GM10266 (cell line): ENCODE results near the gene ROBO2.

ENCODE experiments used
- DNase-seq: peaks from one replicate; pipeline ENCODE4 v3.0.0; 2012; ENCODE audit errors: extremely low spot score
- CTCF ChIP-seq: IDR thresholded peaks from 2 replicates; pipeline ENCODE4 v1.5.1; 2012; ENCODE audit warnings: mild to moderate bottlenecking, low read depth; ENCODE audit not compliant: control insufficient read depth, insufficient read depth; ENCODE audit errors: missing control alignments

Gene ROBO2

DNA sequence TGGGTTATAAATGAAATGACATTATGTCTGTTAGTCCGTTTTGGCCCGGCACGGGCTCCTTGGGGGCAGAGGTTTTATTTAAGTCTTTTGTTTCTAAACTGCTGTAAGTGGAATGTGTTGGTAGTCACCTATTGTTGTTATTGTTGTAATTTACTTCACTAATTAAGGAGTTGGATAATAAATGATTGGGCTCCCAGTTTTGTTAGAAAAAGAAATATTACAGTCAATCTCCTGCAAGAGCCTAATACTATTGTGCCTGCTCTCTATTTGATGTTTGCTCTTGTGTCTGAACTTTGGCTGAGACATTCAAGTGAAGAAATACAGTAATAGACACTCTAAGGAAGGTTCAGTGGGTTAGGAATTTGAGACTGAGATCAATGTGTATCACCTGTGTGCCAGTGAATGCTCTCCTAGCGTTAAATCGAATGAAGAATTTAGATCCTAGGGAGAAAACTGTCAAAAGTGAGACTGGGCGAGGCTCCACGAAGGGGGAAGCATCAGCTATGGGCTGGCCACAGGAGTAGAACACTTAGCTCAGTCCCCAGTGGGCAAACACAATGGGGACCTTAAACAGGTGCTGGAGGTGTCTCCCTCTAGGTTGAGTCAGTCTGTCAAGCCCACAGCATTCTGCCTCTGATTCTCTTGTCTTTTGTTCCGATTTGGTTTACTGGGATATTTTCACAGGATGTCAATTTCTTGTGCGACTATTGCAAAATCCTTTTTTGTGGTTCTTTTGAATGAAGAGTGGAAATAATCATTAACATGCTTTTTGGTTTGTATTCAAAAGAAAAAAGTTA is 1.2 kb downstream of the ROBO2 start:
- TF ChIP-seq CTCF = no peak
- no peak for DNase-seq

DNA sequence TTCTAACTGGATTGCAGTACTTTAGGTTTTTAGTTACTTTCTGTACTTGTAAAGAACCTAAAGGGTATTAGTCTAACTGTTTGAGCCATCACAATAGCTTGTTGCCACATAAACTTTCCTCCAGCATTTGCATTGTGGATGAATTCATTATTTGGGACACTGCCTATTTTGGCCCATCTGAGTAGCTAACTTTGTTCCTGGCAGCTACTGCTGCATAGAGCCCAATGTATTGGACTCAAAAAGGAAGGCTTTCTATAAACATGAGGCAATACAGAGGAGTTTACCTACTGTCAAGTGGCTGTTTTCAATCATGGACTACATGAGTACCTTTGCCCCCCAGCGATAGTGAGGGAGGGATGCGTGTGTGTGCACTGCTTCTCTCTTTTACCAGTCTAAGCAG is 1.9 kb downstream of the ROBO2 start:
- TF ChIP-seq CTCF = no peak
- DNase-seq = no peak

GRCh38 chr3:77042343-77042742 is 2.4 kb downstream of the ROBO2 start:
- DNase-seq = no peak
- TF ChIP-seq CTCF = no peak

- TF ChIP-seq CTCF = no peak
- no peak for DNase-seq
Observed at GRCh38 chr3:77042882-77043281, 3.0 kb downstream of the ROBO2 start.

GRCh38 chr3:77045686-77046085 is 5.8 kb downstream of the ROBO2 start:
- no peak for DNase-seq
- no peak for TF ChIP-seq CTCF

- no peak for TF ChIP-seq CTCF
- DNase-seq = no peak
Observed at GRCh38 chr3:77048186-77048585, 8.3 kb downstream of the ROBO2 start.

DNA sequence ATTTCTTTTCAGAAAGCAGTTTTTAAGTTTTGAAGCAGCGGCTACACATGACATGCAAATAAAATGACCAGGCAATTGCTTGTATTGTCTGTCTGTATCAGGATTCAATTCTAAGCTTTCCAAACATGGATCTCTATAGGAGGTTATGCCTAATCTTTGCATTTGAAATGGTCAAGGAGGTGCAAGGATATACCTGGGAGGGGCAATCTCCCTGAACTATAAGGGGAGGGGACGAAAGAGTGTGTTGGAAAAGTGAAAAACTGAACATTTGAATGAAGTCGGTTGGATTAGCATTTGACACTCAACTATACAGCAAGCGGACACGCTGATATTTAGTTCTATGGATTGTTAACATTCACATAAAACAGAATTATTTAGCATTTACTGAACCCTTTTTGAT is 11.7 kb downstream of the ROBO2 start:
- DNase-seq = no peak
- no peak for TF ChIP-seq CTCF
